ENCODE data around the gene SIGLEC7.

The SIGLEC7 gene

GRCh38 chr19:51100601-51101000 is 41.5 kb upstream of the SIGLEC7 start:
- no peaks in the 10 kb centered on the region for H3K27me3 ChIP-seq (ENCODE audit: control insufficient read depth in 1 of 2, insufficient read depth in 2 of 2, low read length in 2 of 2)
- no peaks in the 10 kb centered on the region for H3K4me1 ChIP-seq (ENCODE audit: control insufficient read depth in 1 of 2, insufficient read depth in 2 of 2, low read length in 2 of 2)
- no peak overlapping the region for H3K4me3 ChIP-seq (ENCODE audit: low read depth in 1 of 2, low read length in 2 of 2)
- no peaks in the 10 kb centered on the region for H3K9me3 ChIP-seq (ENCODE audit: control insufficient read depth in 1 of 2, low read length in 2 of 2)
- no peak overlapping the region for H3K9ac ChIP-seq (ENCODE audit: low read depth in 1 of 2, low read length in 2 of 2)
- H3K36me3 ChIP-seq (ENCODE audit: control insufficient read depth in 1 of 2, insufficient read depth in 2 of 2, low read length in 2 of 2) = peaks cover 5 to 31% of the 10 kb centered on the region in 2 donors
- H3K27ac ChIP-seq (ENCODE audit: low read depth, low read length) = no peak overlapping the region

- H3K9me3 ChIP-seq (ENCODE audit: control insufficient read depth in 1 of 2, low read length in 2 of 2) = no peaks in the 10 kb centered on the region
- no peak overlapping the region for H3K9ac ChIP-seq (ENCODE audit: low read depth in 1 of 2, low read length in 2 of 2)
- H3K36me3 ChIP-seq (ENCODE audit: control insufficient read depth in 1 of 2, insufficient read depth in 2 of 2, low read length in 2 of 2) = peaks cover 5 to 31% of the 10 kb centered on the region in 2 donors
- H3K27ac ChIP-seq (ENCODE audit: low read depth, low read length) = no peak overlapping the region
- H3K4me3 ChIP-seq (ENCODE audit: low read depth in 1 of 2, low read length in 2 of 2) = no peak overlapping the region
- H3K27me3 ChIP-seq (ENCODE audit: control insufficient read depth in 1 of 2, insufficient read depth in 2 of 2, low read length in 2 of 2) = no peaks in the 10 kb centered on the region
- H3K4me1 ChIP-seq (ENCODE audit: control insufficient read depth in 1 of 2, insufficient read depth in 2 of 2, low read length in 2 of 2) = no peaks in the 10 kb centered on the region
Observed at GRCh38 chr19:51101171-51101865, 40.8 kb upstream of the SIGLEC7 start.

GRCh38 chr19:51102991-51103390 is 39.1 kb upstream of the SIGLEC7 start:
- no peaks in the 10 kb centered on the region for H3K27me3 ChIP-seq (ENCODE audit: control insufficient read depth in 1 of 2, insufficient read depth in 2 of 2, low read length in 2 of 2)
- no peak overlapping the region for H3K4me3 ChIP-seq (ENCODE audit: low read depth in 1 of 2, low read length in 2 of 2)
- H3K27ac ChIP-seq (ENCODE audit: low read depth, low read length) = no peak overlapping the region
- no peak overlapping the region for H3K9ac ChIP-seq (ENCODE audit: low read depth in 1 of 2, low read length in 2 of 2)
- H3K4me1 ChIP-seq (ENCODE audit: control insufficient read depth in 1 of 2, insufficient read depth in 2 of 2, low read length in 2 of 2) = peaks cover 5 to 7% of the 10 kb centered on the region in 2 donors
- peaks cover 5 to 27% of the 10 kb centered on the region in 2 donors for H3K36me3 ChIP-seq (ENCODE audit: control insufficient read depth in 1 of 2, insufficient read depth in 2 of 2, low read length in 2 of 2)
- no peaks in the 10 kb centered on the region for H3K9me3 ChIP-seq (ENCODE audit: control insufficient read depth in 1 of 2, low read length in 2 of 2)

- peaks cover 5 to 25% of the 10 kb centered on the region in 2 donors for H3K36me3 ChIP-seq (ENCODE audit: control insufficient read depth in 1 of 2, insufficient read depth in 2 of 2, low read length in 2 of 2)
- no peaks in the 10 kb centered on the region for H3K9me3 ChIP-seq (ENCODE audit: control insufficient read depth in 1 of 2, low read length in 2 of 2)
- no peak overlapping the region for H3K9ac ChIP-seq (ENCODE audit: low read depth in 1 of 2, low read length in 2 of 2)
- H3K4me3 ChIP-seq (ENCODE audit: low read depth in 1 of 2, low read length in 2 of 2) = no peak overlapping the region
- peaks cover 5 to 10% of the 10 kb centered on the region in 2 donors for H3K4me1 ChIP-seq (ENCODE audit: control insufficient read depth in 1 of 2, insufficient read depth in 2 of 2, low read length in 2 of 2)
- no peak overlapping the region for H3K27ac ChIP-seq (ENCODE audit: low read depth, low read length)
- H3K27me3 ChIP-seq (ENCODE audit: control insufficient read depth in 1 of 2, insufficient read depth in 2 of 2, low read length in 2 of 2) = no peaks in the 10 kb centered on the region
Observed at GRCh38 chr19:51103926-51104341, 38.2 kb upstream of the SIGLEC7 start.

- Histone ChIP-seq H3K4me3 (ENCODE audit: low read depth in 1 of 2, low read length in 2 of 2) (peak overlapping the region; percentile 96 to 97), H3K9ac (ENCODE audit: low read depth in 1 of 2, low read length in 2 of 2) (peak overlapping the region; percentile 81 to 85), H3K36me3 (ENCODE audit: control insufficient read depth in 1 of 2, insufficient read depth in 2 of 2, low read length in 2 of 2) (peaks cover 5 to 15% of the 10 kb centered on the region in 2 donors), H3K4me1 (ENCODE audit: control insufficient read depth in 1 of 2, insufficient read depth in 2 of 2, low read length in 2 of 2) (peaks cover 5 to 12% of the 10 kb centered on the region in 2 donors), H3K27ac (ENCODE audit: low read depth, low read length) (no peak overlapping the region), H3K27me3 (ENCODE audit: control insufficient read depth in 1 of 2, insufficient read depth in 2 of 2, low read length in 2 of 2) (peaks cover 0 to under 1% of the 10 kb centered on the region in 2 donors), H3K9me3 (ENCODE audit: control insufficient read depth in 1 of 2, low read length in 2 of 2) (no peaks in the 10 kb centered on the region)
Observed at GRCh38 chr19:51107406-51108065, 34.6 kb upstream of the SIGLEC7 start.

GRCh38 chr19:51108066-51108804 is 33.9 kb upstream of the SIGLEC7 start, which contains the start of gene CTU1:
Gene CTU1 (minus strand): TSS chr19:51108409. CDS start chr19:51104569, 3,840 bp downstream.
- Histone ChIP-seq H3K36me3 (ENCODE audit: control insufficient read depth in 1 of 2, insufficient read depth in 2 of 2, low read length in 2 of 2) (peaks cover 5 to 13% of the 10 kb centered on the region in 2 donors), H3K4me3 (ENCODE audit: low read depth in 1 of 2, low read length in 2 of 2) (peak within 1 kb of the TSS; percentile 96 to 97), H3K4me1 (ENCODE audit: control insufficient read depth in 1 of 2, insufficient read depth in 2 of 2, low read length in 2 of 2) (peaks cover 5 to 12% of the 10 kb centered on the region in 2 donors), H3K9ac (ENCODE audit: low read depth in 1 of 2, low read length in 2 of 2) (peak within 1 kb of the TSS; percentile 81 to 85), H3K9me3 (ENCODE audit: control insufficient read depth in 1 of 2, low read length in 2 of 2) (no peaks in the 10 kb centered on the region), H3K27me3 (ENCODE audit: control insufficient read depth in 1 of 2, insufficient read depth in 2 of 2, low read length in 2 of 2) (peaks cover 0 to 2% of the 10 kb centered on the region in 2 donors), H3K27ac (ENCODE audit: low read depth, low read length) (no peak within 1 kb of the TSS)

GRCh38 chr19:51108805-51109146 is 33.3 kb upstream of the SIGLEC7 start:
- Histone ChIP-seq H3K9ac (ENCODE audit: low read depth in 1 of 2, low read length in 2 of 2) (peak overlapping the region; percentile 81 to 85), H3K27me3 (ENCODE audit: control insufficient read depth in 1 of 2, insufficient read depth in 2 of 2, low read length in 2 of 2) (peaks cover 0 to 2% of the 10 kb centered on the region in 2 donors), H3K4me1 (ENCODE audit: control insufficient read depth in 1 of 2, insufficient read depth in 2 of 2, low read length in 2 of 2) (peaks cover 5 to 12% of the 10 kb centered on the region in 2 donors), H3K27ac (ENCODE audit: low read depth, low read length) (no peak overlapping the region), H3K36me3 (ENCODE audit: control insufficient read depth in 1 of 2, insufficient read depth in 2 of 2, low read length in 2 of 2) (peaks cover 1 to 10% of the 10 kb centered on the region in 2 donors), H3K9me3 (ENCODE audit: control insufficient read depth in 1 of 2, low read length in 2 of 2) (no peaks in the 10 kb centered on the region), H3K4me3 (ENCODE audit: low read depth in 1 of 2, low read length in 2 of 2) (peak overlapping the region; percentile 96 to 97)

GRCh38 chr19:51110666-51110971 is 31.5 kb upstream of the SIGLEC7 start:
- H3K27me3 ChIP-seq (ENCODE audit: control insufficient read depth in 1 of 2, insufficient read depth in 2 of 2, low read length in 2 of 2) = peaks cover 0 to 2% of the 10 kb centered on the region in 2 donors
- H3K36me3 ChIP-seq (ENCODE audit: control insufficient read depth in 1 of 2, insufficient read depth in 2 of 2, low read length in 2 of 2) = no peaks in the 10 kb centered on the region
- H3K27ac ChIP-seq (ENCODE audit: low read depth, low read length) = no peak overlapping the region
- no peak overlapping the region for H3K4me3 ChIP-seq (ENCODE audit: low read depth in 1 of 2, low read length in 2 of 2)
- H3K9me3 ChIP-seq (ENCODE audit: control insufficient read depth in 1 of 2, low read length in 2 of 2) = no peaks in the 10 kb centered on the region
- peaks cover 5 to 12% of the 10 kb centered on the region in 2 donors for H3K4me1 ChIP-seq (ENCODE audit: control insufficient read depth in 1 of 2, insufficient read depth in 2 of 2, low read length in 2 of 2)
- no peak overlapping the region for H3K9ac ChIP-seq (ENCODE audit: low read depth in 1 of 2, low read length in 2 of 2)

GRCh38 chr19:51111606-51112005 is 30.5 kb upstream of the SIGLEC7 start:
- no peak overlapping the region for H3K4me3 ChIP-seq (ENCODE audit: low read depth in 1 of 2, low read length in 2 of 2)
- H3K36me3 ChIP-seq (ENCODE audit: control insufficient read depth in 1 of 2, insufficient read depth in 2 of 2, low read length in 2 of 2) = no peaks in the 10 kb centered on the region
- no peak overlapping the region for H3K9ac ChIP-seq (ENCODE audit: low read depth in 1 of 2, low read length in 2 of 2)
- H3K9me3 ChIP-seq (ENCODE audit: control insufficient read depth in 1 of 2, low read length in 2 of 2) = no peaks in the 10 kb centered on the region
- peaks cover 5 to 12% of the 10 kb centered on the region in 2 donors for H3K4me1 ChIP-seq (ENCODE audit: control insufficient read depth in 1 of 2, insufficient read depth in 2 of 2, low read length in 2 of 2)
- no peak overlapping the region for H3K27ac ChIP-seq (ENCODE audit: low read depth, low read length)
- H3K27me3 ChIP-seq (ENCODE audit: control insufficient read depth in 1 of 2, insufficient read depth in 2 of 2, low read length in 2 of 2) = peaks cover 2 to 3% of the 10 kb centered on the region in 2 donors

Data from duodenal mucosa (tissue), 2 donors.